Parathyroid adenoma (tissue), 2 donors: ENCODE results near the gene ABCD3.

Experiments
- H2AFZ ChIP-seq: fragments of 300-600 bp; sonication (generic); one replicate; pipeline ENCODE4 v1.7.0; 2017; ENCODE audit warnings: antibody characterized with exemption, mild to moderate bottlenecking
- H3K27ac ChIP-seq: fragments of 300-600 bp; sonication (generic); one replicate; pipeline ENCODE4 v1.7.0; 2017
- H3K27me3 ChIP-seq: fragments of 300-600 bp; sonication (generic); one replicate; pipeline ENCODE4 v1.7.0; 2017; ENCODE audit warnings: low read length; ENCODE audit not compliant: control insufficient read depth, insufficient read depth
- H3K36me3 ChIP-seq: fragments of 300-600 bp; sonication (generic); one replicate; pipeline ENCODE4 v1.7.0; 2017; ENCODE audit warnings: low read length; ENCODE audit not compliant: control insufficient read depth, insufficient read depth
- H3K4me1 ChIP-seq: fragments of 300-600 bp; sonication (generic); one replicate; pipeline ENCODE4 v1.7.0; 2017; ENCODE audit warnings: control low read depth
- H3K4me2 ChIP-seq: fragments of 300-600 bp; sonication (generic); one replicate; pipeline ENCODE4 v1.7.0; 2017; ENCODE audit warnings: low read length
- H3K4me3 ChIP-seq: fragments of 300-600 bp; sonication (generic); one replicate; pipeline ENCODE4 v1.7.0; 2017; ENCODE audit warnings: low read depth, low read length
- H3K79me2 ChIP-seq: fragments of 300-600 bp; sonication (generic); one replicate; pipeline ENCODE4 v1.7.0; 2017; ENCODE audit warnings: control low read depth
- H3K9ac ChIP-seq: fragments of 300-600 bp; sonication (generic); one replicate; pipeline ENCODE4 v1.7.0; 2017; ENCODE audit warnings: mild to moderate bottlenecking
- H3K9me3 ChIP-seq: fragments of 300-600 bp; sonication (generic); one replicate; pipeline ENCODE4 v1.7.0; 2017; ENCODE audit warnings: low read length; ENCODE audit not compliant: control insufficient read depth
- CTCF ChIP-seq: fragments of 300-600 bp; sonication (generic); IDR thresholded peaks from one replicate; pipeline ENCODE4 v1.7.0; 2017; ENCODE audit warnings: antibody characterized with exemption, mild to moderate bottlenecking
- donor health status: primary hyperparathyroidism.

The ABCD3 gene

GRCh38 chr1:94538243-94538827 lies 120.1 kb downstream of the ABCD3 start:
- Histone ChIP-seq H3K27me3 (no peaks in the 10 kb centered on the region), H3K9me3 (no peaks in the 10 kb centered on the region), H3K4me1 (no peaks in the 10 kb centered on the region), H2AFZ (no peak overlapping the region), H3K9ac (no peak overlapping the region), H3K36me3 (no peaks in the 10 kb centered on the region), H3K79me2 (no peaks in the 10 kb centered on the region), H3K27ac (no peak overlapping the region), H3K4me2 (no peak overlapping the region), H3K4me3 (no peak overlapping the region)
- no peak for TF ChIP-seq CTCF

GRCh38 chr1:94539496-94539895 lies 121.3 kb downstream of the ABCD3 start:
- no peaks in the 10 kb centered on the region for H3K27me3 ChIP-seq
- no peak for TF ChIP-seq CTCF
- no peak overlapping the region for H3K9ac ChIP-seq
- H3K4me2 ChIP-seq = no peak overlapping the region
- no peaks in the 10 kb centered on the region for H3K79me2 ChIP-seq
- H3K27ac ChIP-seq = no peak overlapping the region
- peaks cover 5% of the 10 kb centered on the region for H3K4me1 ChIP-seq
- no peaks in the 10 kb centered on the region for H3K9me3 ChIP-seq
- no peaks in the 10 kb centered on the region for H3K36me3 ChIP-seq
- H3K4me3 ChIP-seq = no peak overlapping the region
- no peak overlapping the region for H2AFZ ChIP-seq

GRCh38 chr1:94540440-94541245 lies 122.5 kb downstream of the ABCD3 start:
- no peak for TF ChIP-seq CTCF
- Histone ChIP-seq H3K4me2 (peak overlapping the region; percentile 89), H2AFZ (peak overlapping the region; percentile 76), H3K27ac (peak overlapping the region; percentile 91), H3K9me3 (no peaks in the 10 kb centered on the region), H3K27me3 (no peaks in the 10 kb centered on the region), H3K36me3 (no peaks in the 10 kb centered on the region), H3K9ac (peak overlapping the region; percentile 89), H3K4me1 (peaks cover 12% of the 10 kb centered on the region), H3K79me2 (no peaks in the 10 kb centered on the region), H3K4me3 (peak overlapping the region; percentile 80)

- Histone ChIP-seq H3K9me3 (no peaks in the 10 kb centered on the region), H3K9ac (peak within 1 kb of the TSS; percentile 89), H2AFZ (peak within 1 kb of the TSS; percentile 76), H3K36me3 (no peaks in the 10 kb centered on the region), H3K4me1 (peaks cover 12% of the 10 kb centered on the region), H3K79me2 (no peaks in the 10 kb centered on the region), H3K27me3 (no peaks in the 10 kb centered on the region), H3K27ac (peak within 1 kb of the TSS; percentile 98), H3K4me2 (peak within 1 kb of the TSS; percentile 89), H3K4me3 (peak within 1 kb of the TSS; percentile 80)
- TF ChIP-seq CTCF = no peak
These were observed 123.3 kb downstream of the ABCD3 start, which contains the start of gene F3 for GRCh38 chr1:94541246-94542087. F3 (minus strand) TSS chr1:94541759; CDS start chr1:94541636, 123 bp downstream.
